Occipital lobe (tissue), 2 donors: Measurements from ENCODE around the gene PXN. TPM values are rescaled to one million over a fixed set of nuclear protein-coding genes. Genes with fewer than 3 reads are reported as not detected.
"Not testable (repeated sequence)": the region's sequence is repeated elsewhere in the genome, so short reads cannot be mapped to it uniquely, and the experiment has no call there.

ENCODE experiments used
- DNase-seq: peaks from one replicate; lab custom pipeline; 2025; lab: John Stamatoyannopoulos, UW
- total RNA-seq: library from RNA; depleted of rRNA; stranded (reverse); fragments of >200 nt; gene quantifications from one replicate; pipeline ENCODE4 v1.2.3, GENCODE V29; 2014

The PXN gene
- total RNA-seq, 1 donor from 2014 or later: 2.8 TPM

- DNase-seq: no peak
Measured at GRCh38 chr12:120242275-120242799, 23.2 kb downstream of the PXN start.

- DNase-seq: no peak
Measured at GRCh38 chr12:120241561-120242274, 23.8 kb downstream of the PXN start.

GRCh38 chr12:120240495-120240833 is 25.1 kb downstream of the PXN start:
- no peak for DNase-seq

GRCh38 chr12:120239776-120240494 is 25.6 kb downstream of the PXN start:
- no peak for DNase-seq

- no peak for DNase-seq
Measured at GRCh38 chr12:120238839-120239445, 26.6 kb downstream of the PXN start.

- DNase-seq: no peak
Measured at GRCh38 chr12:120238217-120238616, 27.3 kb downstream of the PXN start.

- no peak for DNase-seq
Measured at GRCh38 chr12:120237360-120238171, 28.0 kb downstream of the PXN start.

GRCh38 chr12:120236809-120237208 is 28.7 kb downstream of the PXN start:
- DNase-seq: not testable (repeated sequence)

GRCh38 chr12:120235369-120236323 is 29.9 kb downstream of the PXN start:
- no peak for DNase-seq

- DNase-seq: peak; percentile 62
Measured at GRCh38 chr12:120234643-120235368, 30.7 kb downstream of the PXN start.

- no peak for DNase-seq
Measured at GRCh38 chr12:120231316-120232011, 34.1 kb downstream of the PXN start.

GRCh38 chr12:120230974-120231315 is 34.6 kb downstream of the PXN start:
- no peak for DNase-seq

- DNase-seq: no peak
Measured at GRCh38 chr12:120230326-120230973, 35.1 kb downstream of the PXN start.

- no peak for DNase-seq
Measured at GRCh38 chr12:120229487-120230325, 35.8 kb downstream of the PXN start.

GRCh38 chr12:120229071-120229486 is 36.5 kb downstream of the PXN start:
- DNase-seq: no peak

- DNase-seq: peak; percentile 66
Measured at GRCh38 chr12:120228291-120229070, 37.0 kb downstream of the PXN start.

- no peak for DNase-seq
Measured at GRCh38 chr12:120228041-120228290, 37.6 kb downstream of the PXN start.
